ENCODE measurements around the gene ARFGEF2. TPM values are rescaled to one million over a fixed set of nuclear protein-coding genes. Genes with fewer than 3 reads are reported as not detected.

The ARFGEF2 gene
- total and polyA plus RNA-seq, 2 of the 8 experiments (the other 6 are each of a cell fraction or from before 2014, with no cell fraction given): 8.1 to 21.8 TPM

GRCh38 chr20:48984575-48985219, 63.2 kb downstream of the ARFGEF2 start (continued):
- no peak for TF ChIP-seq RAD21 (IDR thresholded peaks at IDR 0.05 in 1 of 2, conservative IDR thresholded peaks at IDR 0.05 in 1 of 2; ENCODE audit: low read depth in 2 of 2, low read length in 2 of 2)
- TF ChIP-seq USF2 (IDR thresholded peaks at IDR 0.05; ENCODE audit: low read length): no peak

All from H1 (cell line).